GM12873 (cell line): ENCODE results near the gene SUN1.
A peak's percentile ranks its signal among the peaks of the same experiment; 100 is the strongest.

Experiments
- TF ChIP-seq, protein P1 (sequence below): IDR thresholded peaks from 2 replicates; pipeline ENCODE4 v1.5.1; 2012; ENCODE audit warnings: low read depth, mild to moderate bottlenecking, moderate library complexity, low read length, control low read depth; ENCODE audit not compliant: insufficient read depth; ENCODE audit errors: missing control alignments

Gene SUN1

DNA sequence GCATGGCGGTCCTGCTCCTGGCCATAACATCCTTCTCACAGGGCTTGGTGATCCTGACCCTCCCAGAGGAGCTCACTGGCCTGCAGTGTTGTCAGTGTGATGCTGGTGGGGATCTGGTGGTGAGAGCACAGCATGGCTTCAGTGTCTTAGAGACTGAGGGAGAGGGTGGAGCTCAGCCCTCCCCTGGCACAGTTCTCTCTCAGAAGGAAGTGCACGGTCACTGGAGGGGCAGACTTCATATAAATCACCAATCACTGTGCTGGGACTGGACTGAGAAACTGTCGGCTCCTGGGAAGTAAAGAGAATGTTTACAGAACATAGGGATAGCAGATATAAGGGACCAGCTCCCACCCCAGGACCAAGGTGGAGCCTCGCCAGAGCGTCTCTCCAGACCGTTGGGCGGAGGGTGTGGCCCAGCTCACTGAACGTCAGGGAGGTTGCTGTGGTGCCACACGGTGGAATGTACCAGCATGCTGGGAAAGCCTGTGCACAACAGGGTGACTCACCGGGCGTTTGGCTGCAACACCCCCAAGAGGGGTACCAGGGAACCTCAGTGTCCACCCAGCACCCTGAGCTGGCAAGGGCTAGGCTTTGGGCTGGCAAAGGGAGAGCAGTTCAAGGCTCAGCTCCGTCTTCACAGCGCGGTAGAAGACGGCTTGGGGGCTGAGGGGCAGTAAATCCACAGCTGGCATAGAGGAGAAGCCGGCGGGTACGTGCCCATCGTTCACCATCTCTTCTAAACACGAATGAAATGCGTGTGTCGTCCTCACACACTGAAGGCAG lies 35.3 kb downstream of the SUN1 start:
- TF ChIP-seq, protein P1, sequence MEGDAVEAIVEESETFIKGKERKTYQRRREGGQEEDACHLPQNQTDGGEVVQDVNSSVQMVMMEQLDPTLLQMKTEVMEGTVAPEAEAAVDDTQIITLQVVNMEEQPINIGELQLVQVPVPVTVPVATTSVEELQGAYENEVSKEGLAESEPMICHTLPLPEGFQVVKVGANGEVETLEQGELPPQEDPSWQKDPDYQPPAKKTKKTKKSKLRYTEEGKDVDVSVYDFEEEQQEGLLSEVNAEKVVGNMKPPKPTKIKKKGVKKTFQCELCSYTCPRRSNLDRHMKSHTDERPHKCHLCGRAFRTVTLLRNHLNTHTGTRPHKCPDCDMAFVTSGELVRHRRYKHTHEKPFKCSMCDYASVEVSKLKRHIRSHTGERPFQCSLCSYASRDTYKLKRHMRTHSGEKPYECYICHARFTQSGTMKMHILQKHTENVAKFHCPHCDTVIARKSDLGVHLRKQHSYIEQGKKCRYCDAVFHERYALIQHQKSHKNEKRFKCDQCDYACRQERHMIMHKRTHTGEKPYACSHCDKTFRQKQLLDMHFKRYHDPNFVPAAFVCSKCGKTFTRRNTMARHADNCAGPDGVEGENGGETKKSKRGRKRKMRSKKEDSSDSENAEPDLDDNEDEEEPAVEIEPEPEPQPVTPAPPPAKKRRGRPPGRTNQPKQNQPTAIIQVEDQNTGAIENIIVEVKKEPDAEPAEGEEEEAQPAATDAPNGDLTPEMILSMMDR = no peak

DNA sequence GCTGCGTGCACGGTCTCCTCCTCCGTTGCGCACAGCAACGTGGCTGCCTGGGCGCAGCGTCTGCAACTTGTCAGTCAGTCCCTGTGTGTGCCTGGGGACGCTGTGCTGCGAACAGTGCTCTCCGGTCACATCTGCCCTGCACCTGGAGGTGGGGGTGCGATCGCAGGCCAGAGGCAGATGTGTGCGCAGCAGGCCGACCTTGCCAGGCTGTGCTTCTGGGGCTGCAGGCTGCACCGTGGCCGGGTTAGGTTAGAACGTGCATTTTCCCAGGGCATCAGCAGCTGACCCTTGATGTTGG lies 35.9 kb downstream of the SUN1 start:
- TF ChIP-seq, protein P1 = no peak

DNA sequence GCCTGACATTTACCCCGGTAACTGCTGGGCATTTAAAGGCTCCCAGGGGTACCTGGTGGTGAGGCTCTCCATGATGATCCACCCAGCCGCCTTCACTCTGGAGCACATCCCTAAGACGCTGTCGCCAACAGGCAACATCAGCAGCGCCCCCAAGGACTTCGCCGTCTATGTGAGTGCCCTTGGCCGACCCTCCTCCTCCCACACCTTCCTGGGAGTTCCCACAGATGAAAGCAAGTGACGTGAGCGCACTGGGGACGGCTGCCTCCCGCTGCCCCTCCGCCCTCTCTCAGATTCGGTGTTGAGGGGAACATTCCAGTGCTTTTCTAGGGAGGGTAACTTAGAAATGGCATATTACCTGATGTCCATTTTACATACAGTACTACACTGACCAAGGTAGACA lies 37.1 kb downstream of the SUN1 start:
- TF ChIP-seq, protein P1 = no peak

DNA sequence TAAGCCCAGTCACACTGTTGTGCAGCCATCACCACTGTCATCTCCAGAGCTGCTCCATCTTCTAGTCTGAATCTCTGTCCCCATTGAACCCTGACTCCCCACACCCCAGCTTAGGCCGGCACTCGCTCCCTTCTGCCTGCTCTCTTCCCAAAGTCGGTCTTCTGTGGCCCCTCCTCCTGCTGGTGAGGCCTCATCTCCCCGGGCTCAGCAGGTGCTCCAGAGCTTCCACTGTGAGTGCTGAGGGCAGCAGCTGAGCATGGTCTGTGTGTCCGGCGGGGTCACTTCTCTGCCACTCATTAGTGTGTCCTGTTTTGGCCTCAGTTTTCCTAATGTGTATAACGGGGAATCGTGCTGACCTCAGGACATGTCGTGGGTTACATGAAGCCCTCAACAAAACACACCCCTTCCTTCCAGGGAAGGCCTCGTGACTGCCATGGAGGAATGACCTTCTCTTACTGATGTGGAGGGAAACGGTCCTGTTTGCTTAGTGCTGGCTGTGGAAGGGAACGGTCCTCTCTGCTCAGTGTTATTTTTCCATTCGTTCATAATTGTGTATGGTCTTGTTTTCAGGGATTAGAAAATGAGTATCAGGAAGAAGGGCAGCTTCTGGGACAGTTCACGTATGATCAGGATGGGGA lies 39.7 kb downstream of the SUN1 start:
- TF ChIP-seq, protein P1 = no peak

DNA sequence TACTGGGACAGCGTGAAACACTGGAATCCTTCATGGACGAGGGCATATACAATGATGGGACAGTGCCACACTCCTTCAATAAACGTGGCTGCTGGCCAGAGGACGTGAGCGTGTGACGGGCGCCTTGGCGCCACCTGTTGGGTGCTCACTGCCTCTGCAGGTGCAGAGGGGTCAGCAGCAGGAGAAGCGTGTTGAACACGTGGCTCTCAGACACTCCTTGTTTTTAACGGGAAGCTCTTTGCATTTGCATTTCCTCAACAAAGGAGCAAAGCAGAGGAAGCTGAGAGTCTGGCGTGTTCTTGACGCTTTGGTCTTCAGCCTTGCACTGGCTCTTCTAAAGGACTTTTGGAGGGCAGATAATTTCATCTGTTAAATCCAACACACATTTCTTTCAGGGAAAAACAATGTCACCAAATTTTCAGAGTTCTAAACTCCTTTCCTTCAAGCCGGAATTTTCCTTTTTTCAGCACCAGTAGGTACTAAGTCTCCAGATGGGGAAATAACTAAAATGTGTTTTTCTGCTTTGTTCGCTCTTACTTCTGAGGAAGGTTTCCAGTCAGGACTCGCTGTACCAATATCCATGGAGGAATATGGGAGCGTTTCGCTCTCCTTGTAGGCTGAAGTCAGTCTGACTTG lies 41.2 kb downstream of the SUN1 start:
- TF ChIP-seq, protein P1 = peak; percentile 99

DNA sequence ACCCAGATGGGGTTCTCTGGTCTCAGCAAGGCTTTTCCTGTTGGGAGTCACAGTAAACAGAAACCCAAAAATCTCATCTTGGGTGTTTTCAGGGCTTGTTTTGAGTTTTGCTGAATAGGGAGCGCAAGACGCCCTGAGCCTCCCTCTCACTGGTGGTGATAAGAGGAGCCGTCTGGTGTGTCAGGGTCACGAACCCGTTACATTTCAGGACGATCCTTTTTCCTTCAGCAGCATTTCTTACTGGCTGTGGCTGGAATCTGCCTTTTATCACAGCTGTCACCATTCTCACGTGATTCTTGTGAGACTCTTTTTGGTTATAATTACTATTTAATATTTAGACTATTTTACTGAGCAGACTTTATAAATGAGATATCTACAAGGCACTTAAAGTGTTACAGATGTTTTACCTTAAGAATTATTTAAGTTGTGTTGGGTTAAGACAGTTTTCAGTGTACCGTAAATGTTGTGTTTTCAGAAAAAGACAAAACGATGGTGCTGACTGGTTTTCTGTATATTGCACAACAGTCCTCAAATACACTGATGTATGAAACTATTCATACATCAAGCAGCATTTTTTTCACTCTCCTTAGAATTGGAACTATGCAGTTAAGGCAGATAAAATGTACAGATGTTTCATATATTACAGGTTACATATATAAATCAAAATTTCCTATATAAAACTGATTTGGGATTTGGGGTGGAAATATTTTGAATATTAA lies 41.9 kb downstream of the SUN1 start:
- TF ChIP-seq, protein P1 = no peak

DNA sequence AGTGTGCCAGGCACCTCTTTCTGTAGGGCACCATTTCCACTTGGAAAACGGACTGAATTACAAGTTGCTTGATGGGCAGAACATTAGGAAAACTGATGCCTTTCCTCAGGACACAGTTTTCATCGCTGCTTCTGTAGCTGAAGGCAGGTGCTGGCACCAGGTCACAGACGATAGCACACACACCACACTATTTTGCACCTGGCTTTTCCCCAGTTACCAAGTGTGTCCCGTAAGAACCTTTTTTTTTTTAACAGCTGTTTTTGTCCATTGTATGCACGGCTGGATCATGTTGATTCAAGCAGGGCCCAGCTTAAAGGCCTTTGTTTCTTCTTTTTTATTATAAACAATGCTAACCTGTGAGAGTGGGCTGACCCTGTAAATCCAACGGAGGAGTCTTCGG lies 42.8 kb downstream of the SUN1 start:
- TF ChIP-seq, protein P1 = no peak
